ENCODE measurements around the gene IRF1. TPM values are rescaled to one million over a fixed set of nuclear protein-coding genes. Genes with fewer than 3 reads are reported as not detected.

Gene IRF1
- total RNA-seq, 2 donors from 2014 or later, result 10.1 to 15.8 TPM

GRCh38 chr5:132436936-132437335 lies 53.6 kb downstream of the IRF1 start:
- Histone ChIP-seq H3K4me3 (no peak overlapping the region), H3K4me1 (peaks cover 0 to 58% of the 10 kb centered on the region in 2 donors)

GRCh38 chr5:132435886-132436285 lies 54.7 kb downstream of the IRF1 start:
- Histone ChIP-seq H3K27ac (no peak overlapping the region), H3K9me3 (no peaks in the 10 kb centered on the region), H3K36me3 (no peaks in the 10 kb centered on the region), H3K4me3 (no peak overlapping the region), H3K27me3 (no peaks in the 10 kb centered on the region), H3K4me1 (peaks cover 0 to 58% of the 10 kb centered on the region in 2 donors)
- DNase-seq (ENCODE audit: low spot score), result no peak
- TF ChIP-seq CTCF (IDR thresholded peaks at IDR 0.05), result no peak

More at GRCh38 chr5:132436936-132437335, 53.6 kb downstream of the IRF1 start:
- Histone ChIP-seq H3K9me3 (no peaks in the 10 kb centered on the region), H3K27ac (peak overlapping the region; percentile 71 to 77), H3K36me3 (no peaks in the 10 kb centered on the region), H3K27me3 (no peaks in the 10 kb centered on the region)
- TF ChIP-seq CTCF (IDR thresholded peaks at IDR 0.05), result no peak
- DNase-seq (ENCODE audit: low spot score), result peak; percentile 42

- no peak for DNase-seq (ENCODE audit: low spot score)
- Histone ChIP-seq H3K4me3 (no peak overlapping the region), H3K4me1 (peaks cover 0 to 58% of the 10 kb centered on the region in 2 donors), H3K36me3 (no peaks in the 10 kb centered on the region), H3K27ac (no peak overlapping the region), H3K27me3 (no peaks in the 10 kb centered on the region), H3K9me3 (no peaks in the 10 kb centered on the region)
- TF ChIP-seq CTCF (IDR thresholded peaks at IDR 0.05), result no peak
These were observed 55.1 kb downstream of the IRF1 start for GRCh38 chr5:132435447-132435846.

- Histone ChIP-seq H3K27ac (no peak overlapping the region), H3K9me3 (no peaks in the 10 kb centered on the region), H3K4me3 (no peak overlapping the region), H3K36me3 (no peaks in the 10 kb centered on the region), H3K4me1 (peaks cover 0 to 56% of the 10 kb centered on the region in 2 donors), H3K27me3 (no peaks in the 10 kb centered on the region)
- TF ChIP-seq CTCF (IDR thresholded peaks at IDR 0.05), result no peak
- DNase-seq (ENCODE audit: low spot score), result no peak
These were observed 55.9 kb downstream of the IRF1 start for GRCh38 chr5:132434416-132435286.

GRCh38 chr5:132433141-132433540 lies 57.4 kb downstream of the IRF1 start:
- H3K36me3 ChIP-seq, result no peaks in the 10 kb centered on the region
- H3K4me3 ChIP-seq, result no peak overlapping the region
- peaks cover 0 to 56% of the 10 kb centered on the region in 2 donors for H3K4me1 ChIP-seq
- no peaks in the 10 kb centered on the region for H3K27me3 ChIP-seq
- H3K27ac ChIP-seq, result no peak overlapping the region
- no peaks in the 10 kb centered on the region for H3K9me3 ChIP-seq
- no peak for TF ChIP-seq CTCF (IDR thresholded peaks at IDR 0.05)
- no peak for DNase-seq (ENCODE audit: low spot score)

Measured in right atrium auricular region (tissue), 2 donors.